Esophagus squamous epithelium (tissue), 5 donors: ENCODE results near the gene RABGEF1. TPM values are rescaled to one million over a fixed set of nuclear protein-coding genes. Genes with fewer than 3 reads are reported as not detected.
"Not testable (repeated sequence)": the region's sequence is repeated elsewhere in the genome, so short reads cannot be mapped to it uniquely, and the experiment has no call there.

Experiments used
- DNase-seq: peaks from one replicate; lab custom pipeline; 2025; lab: John Stamatoyannopoulos, UW
- H3K27ac ChIP-seq, 4 donors: fragments of 200-600 bp; sonication (generic); one replicate each; pipeline ENCODE4 v1.5.1; 2016 to 2019; ENCODE audit warnings: mild to moderate bottlenecking in 1 of 4
- H3K27me3 ChIP-seq, 4 donors: fragments of 200-600 bp; sonication (generic); 1 replicate in 3 of 4; 2 replicates in 1 of 4; pipeline versions ENCODE4 v1.5.1 to v1.6.0; 2017 to 2021; ENCODE audit warnings: antibody characterized with exemption in 1 of 4
- H3K36me3 ChIP-seq, 3 donors: fragments of 200-600 bp; sonication (generic); one replicate each; pipeline ENCODE4 v1.5.1; 2016 to 2019
- H3K4me1 ChIP-seq, 3 donors: fragments of 200-600 bp; sonication (generic); one replicate each; pipeline ENCODE4 v1.5.1; 2017 to 2019
- H3K4me3 ChIP-seq, 4 donors: fragments of 200-600 bp; sonication (generic); 1 replicate in 3 of 4; 2 replicates in 1 of 4; pipeline ENCODE4 v1.5.1; 2016 to 2019; ENCODE audit warnings: mild to moderate bottlenecking in 2 of 4, moderate library complexity in 1 of 4
- H3K9me3 ChIP-seq, 3 donors: fragments of 200-600 bp; sonication (generic); one replicate each; pipeline ENCODE4 v1.5.1; 2016 to 2019
- CTCF ChIP-seq, 6 experiments: fragments of 450-650 bp in 4 of 6; fragments of 200-600 bp in 2 of 6; sonication (generic) in 2 of 6; IDR thresholded peaks; one replicate each; pipeline ENCODE4 v1.5.1; 2016 to 2019; ENCODE audit warnings: antibody characterized with exemption in 6 of 6, mild to moderate bottlenecking in 4 of 6, moderate library complexity in 4 of 6
- POLR2A ChIP-seq, 4 donors: fragments of 450-650 bp; IDR thresholded peaks; one replicate each; pipeline ENCODE4 v1.6.1; 2017; ENCODE audit warnings: antibody characterized with exemption in 4 of 4, mild to moderate bottlenecking in 4 of 4, moderate library complexity in 3 of 4
- WGBS, 2 donors: methylation state at CpG; one replicate each; pipeline ENCODE4 v1.1.5; 2018; 5-methylcytosine and 5-hydroxymethylcytosine counted together
- intact Hi-C: fragments of 100-400 bp; cut with DNase I; formaldehyde crosslinking; loops from one replicate; pipeline ENCODE4 v1.15.0; 2022
- total RNA-seq, 4 donors: library from RNA; depleted of rRNA; stranded (reverse); fragments of >200 nt; gene quantifications; one replicate each; pipeline ENCODE4 v1.1.0, GENCODE V29; 2016
- donor health status: DM: yes; HTN: yes; CAD: no.

RABGEF1 gene
- 10 to 100 TPM; 27.8 to 48.9 (median 33.5) TPM for total RNA-seq

GRCh38 chr7:66740302-66740979 lies at the start of gene RABGEF1:
TSS of gene RABGEF1 (plus strand) at chr7:66740733. CDS start at chr7:66771900, 31,167 bp downstream.
- Histone ChIP-seq H3K9me3 (peaks cover 0 to 8% (median 0%) of the 10 kb centered on the region in 3 donors), H3K27ac (peak within 1 kb of the TSS; percentile 98 to 100 (median 100)), H3K27me3 (no peaks in the 10 kb centered on the region), H3K4me1 (peaks cover 11 to 59% (median 13%) of the 10 kb centered on the region in 3 donors), H3K36me3 (peaks cover 0 to 30% (median 0%) of the 10 kb centered on the region in 3 donors), H3K4me3 (peak within 1 kb of the TSS; percentile 86 to 99 (median 93))
- WGBS, 2 donors: 0 to 1% methylated on average over 5 to 15 of the region's 85 CpGs
- intact Hi-C loops: no loop called here
- no peak for TF ChIP-seq CTCF (IDR thresholded peaks at IDR 0.05)
- peak; percentile 32 to 93 (median 78) for TF ChIP-seq POLR2A (IDR thresholded peaks at IDR 0.05)
- DNase-seq: peak; percentile 86

- H3K36me3 ChIP-seq: peaks cover 0 to 34% (median 0%) of the 10 kb centered on the region in 3 donors
- no peaks in the 10 kb centered on the region for H3K9me3 ChIP-seq
- H3K4me1 ChIP-seq: peaks cover 10 to 24% (median 11%) of the 10 kb centered on the region in 3 donors
- intact Hi-C loops: no loop called here
- peak overlapping the region in 3 of 4 donors; percentile 35 to 65 (median 50) for H3K27ac ChIP-seq
- no peaks in the 10 kb centered on the region for H3K27me3 ChIP-seq
- TF ChIP-seq CTCF (IDR thresholded peaks at IDR 0.05) (no peak), POLR2A (IDR thresholded peaks at IDR 0.05) (no peak)
- 59 to 73% methylated on average over 3 of the region's 4 CpGs for WGBS, 2 donors
- no peak for DNase-seq
- H3K4me3 ChIP-seq: no peak overlapping the region
These were observed 47.2 kb upstream of the RABGEF1 start for GRCh38 chr7:66693331-66693730.

GRCh38 chr7:66694286-66694685 lies 46.2 kb upstream of the RABGEF1 start:
- Histone ChIP-seq H3K4me3 (no peak overlapping the region), H3K9me3 (no peaks in the 10 kb centered on the region), H3K27ac (no peak overlapping the region), H3K27me3 (no peaks in the 10 kb centered on the region), H3K36me3 (peaks cover 0 to 34% (median 0%) of the 10 kb centered on the region in 3 donors), H3K4me1 (peaks cover 10 to 28% (median 11%) of the 10 kb centered on the region in 3 donors)
- no peak for DNase-seq
- 93 to 96% methylated on average over 11 of the region's 11 CpGs for WGBS, 2 donors
- no peak for TF ChIP-seq CTCF (IDR thresholded peaks at IDR 0.05)
- TF ChIP-seq POLR2A (IDR thresholded peaks at IDR 0.05): no peak
- intact Hi-C loops: no loop called here

GRCh38 chr7:66695417-66695816 lies 45.1 kb upstream of the RABGEF1 start:
- Histone ChIP-seq H3K36me3 (peaks cover 0 to 34% (median 0%) of the 10 kb centered on the region in 3 donors), H3K4me1 (peaks cover 10 to 34% (median 11%) of the 10 kb centered on the region in 3 donors)
- H3K27me3 ChIP-seq, intact Hi-C loops, DNase-seq, H3K9me3 ChIP-seq, H3K27ac ChIP-seq, H3K4me3 ChIP-seq: not testable (repeated sequence)
- WGBS, 2 donors: 78 to 79% methylated on average over 7 of the region's 7 CpGs

- WGBS, 2 donors: 63 to 84% methylated on average over 5 of the region's 5 CpGs
- Histone ChIP-seq H3K36me3 (peaks cover 0 to 34% (median 0%) of the 10 kb centered on the region in 3 donors), H3K4me1 (peaks cover 10 to 34% (median 11%) of the 10 kb centered on the region in 3 donors)
- H3K27ac ChIP-seq, intact Hi-C loops, H3K4me3 ChIP-seq, H3K9me3 ChIP-seq, DNase-seq, H3K27me3 ChIP-seq: not testable (repeated sequence)
These were observed 44.4 kb upstream of the RABGEF1 start for GRCh38 chr7:66696134-66696533.

- intact Hi-C loops: no loop called here
- TF ChIP-seq CTCF (IDR thresholded peaks at IDR 0.05) (no peak), POLR2A (IDR thresholded peaks at IDR 0.05) (no peak)
- Histone ChIP-seq H3K4me1 (peaks cover 10 to 34% (median 11%) of the 10 kb centered on the region in 3 donors), H3K4me3 (no peak overlapping the region), H3K27ac (peak overlapping the region in 3 of 4 donors; percentile 48 to 72 (median 57)), H3K36me3 (peaks cover 0 to 34% (median 0%) of the 10 kb centered on the region in 3 donors), H3K27me3 (no peaks in the 10 kb centered on the region), H3K9me3 (no peaks in the 10 kb centered on the region)
- DNase-seq: no peak
- WGBS, 2 donors: 84 to 100% methylated on average over 1 to 2 of the region's 2 CpGs
These were observed 43.8 kb upstream of the RABGEF1 start for GRCh38 chr7:66696774-66697191.
